Esophagus muscularis mucosa (tissue), 3 donors: ENCODE data around the gene PUSL1.

Experiments used
- CTCF ChIP-seq, 3 experiments: fragments of 200-600 bp in 2 of 3; fragments of 450-650 bp in 1 of 3; sonication (generic) in 2 of 3; IDR thresholded peaks; one replicate each; pipeline ENCODE4 v1.5.1; 2017 to 2019; ENCODE audit warnings: antibody characterized with exemption in 3 of 3, mild to moderate bottlenecking in 2 of 3, moderate library complexity in 1 of 3
- EP300 ChIP-seq: sonication (generic); formaldehyde crosslinking; IDR thresholded peaks from one replicate; pipeline ENCODE4 v1.6.1; 2017; ENCODE audit warnings: antibody characterized with exemption

GRCh38 chr1:1307261-1307922 is 1.0 kb upstream of the PUSL1 start:
- TF ChIP-seq CTCF (IDR thresholded peaks at IDR 0.05) = no peak
- TF ChIP-seq EP300 = no peak
